Gastrocnemius medialis (tissue), 4 donors: ENCODE measurements around the gene ASPM. TPM values are rescaled to one million over a fixed set of nuclear protein-coding genes. Genes with fewer than 3 reads are reported as not detected.
A peak's percentile ranks its signal among the peaks of the same experiment; 100 is the strongest.

ENCODE experiments used
- ATAC-seq, 2 donors: fragments of 150-250 bp; one replicate each; pipeline ENCODE4 v1.9.1; 2016
- DNase-seq, 2 donors: peaks; one replicate each; pipeline ENCODE4 v3.0.0-alpha.2; 2019
- H3K27ac ChIP-seq, 4 donors: fragments of 200-600 bp; sonication (generic); 1 replicate in 1 of 4; 2 replicates in 3 of 4; pipeline ENCODE4 v1.5.1; 2016 to 2018; ENCODE audit warnings: mild to moderate bottlenecking in 2 of 4, moderate library complexity in 1 of 4
- H3K27me3 ChIP-seq, 3 donors: fragments of 200-600 bp; sonication (generic) in 2 of 3; 1 replicate in 1 of 3; 2 replicates in 2 of 3; pipeline versions ENCODE4 v1.5.1 to v1.6.0; 2016 to 2019; ENCODE audit warnings: mild to moderate bottlenecking in 1 of 3, moderate library complexity in 1 of 3
- H3K36me3 ChIP-seq, 2 donors: fragments of 200-600 bp; sonication (generic) in 1 of 2; one replicate each; pipeline ENCODE4 v1.5.1; 2017 to 2018
- H3K4me1 ChIP-seq, 2 donors: fragments of 200-600 bp; sonication (generic) in 1 of 2; one replicate each; pipeline ENCODE4 v1.5.1; 2016 to 2017; ENCODE audit warnings: mild to moderate bottlenecking in 2 of 2
- H3K4me3 ChIP-seq, 4 donors: fragments of 200-600 bp; sonication (generic) in 3 of 4; 1 replicate in 1 of 4; 2 replicates in 3 of 4; pipeline ENCODE4 v1.5.1; 2016 to 2019; ENCODE audit warnings: mild to moderate bottlenecking in 2 of 4
- H3K9me3 ChIP-seq, 3 donors: fragments of 200-600 bp; sonication (generic) in 2 of 3; 1 replicate in 1 of 3; 2 replicates in 2 of 3; pipeline ENCODE4 v1.5.1; 2016 to 2019
- CTCF ChIP-seq, 5 experiments: fragments of 450-650 bp in 3 of 5; fragments of 200-600 bp in 2 of 5; sonication (generic) in 2 of 5; IDR thresholded peaks in 4 of 5; conservative IDR thresholded peaks in 1 of 5; 1 replicate in 4 of 5; 2 replicates in 1 of 5; pipeline ENCODE4 v1.5.1; 2016 to 2019; ENCODE audit warnings: antibody characterized with exemption in 5 of 5, mild to moderate bottlenecking in 3 of 5, moderate library complexity in 3 of 5
- POLR2A ChIP-seq, 2 donors: fragments of 450-650 bp; IDR thresholded peaks; one replicate each; pipeline ENCODE4 v1.6.1; 2017; ENCODE audit warnings: antibody characterized with exemption in 2 of 2, mild to moderate bottlenecking in 2 of 2, moderate library complexity in 2 of 2
- in situ Hi-C, 4 donors: fragments of 200-750 bp; cut with MboI; loops; one replicate each; pipeline versions ENCODE4 v1.15.0 to v1.8.0; 2017; ENCODE audit warnings: low sequenced_read_pairs in 4 of 4
- intact Hi-C: fragments of 100-400 bp; cut with DNase I; formaldehyde crosslinking; loops from one replicate; pipeline ENCODE4 v1.15.1; 2023; ENCODE audit warnings: low total_unique reads
- total RNA-seq, 4 donors: library from RNA; depleted of rRNA; stranded (reverse); fragments of >200 nt; gene quantifications; one replicate each; pipeline versions ENCODE4 v1.1.0 to v1.2.3, GENCODE V29; 2016

Gene ASPM
- total RNA-seq, 4 donors from 2014 or later = 0.05 to 0.52 (median 0.26) TPM

- ATAC-seq (no peak), DNase-seq (no peak)
- Histone ChIP-seq H3K4me3 (no peak overlapping the region), H3K4me1 (peaks cover 0 to 2% of the 10 kb centered on the region in 2 donors), H3K27me3 (no peaks in the 10 kb centered on the region), H3K9me3 (no peaks in the 10 kb centered on the region), H3K36me3 (peaks cover 0 to 54% of the 10 kb centered on the region in 2 donors), H3K27ac (no peak overlapping the region)
- in situ Hi-C loops (loop anchor here in 1 of 4 donors (25.0 kb wide), 2 partner anchors 180 to 730 kb away; partner anchors contain the start of genes C1orf53 and LHX9), intact Hi-C loops (no loop called here)
- no peak for TF ChIP-seq CTCF (IDR thresholded peaks at IDR 0.05 in 4 of 5, conservative IDR thresholded peaks at IDR 0.05 in 1 of 5)
- TF ChIP-seq POLR2A (IDR thresholded peaks at IDR 0.05) = no peak
These were observed 36.2 kb upstream of the ASPM start for GRCh38 chr1:197182716-197183115.

- TF ChIP-seq CTCF (IDR thresholded peaks at IDR 0.05 in 4 of 5, conservative IDR thresholded peaks at IDR 0.05 in 1 of 5) (no peak), POLR2A (IDR thresholded peaks at IDR 0.05) (no peak)
- no peak for DNase-seq
- H3K9me3 ChIP-seq = no peaks in the 10 kb centered on the region
- H3K36me3 ChIP-seq = peaks cover 0 to 54% of the 10 kb centered on the region in 2 donors
- ATAC-seq = no peak
- in situ Hi-C loops (loop anchor here in 1 of 4 donors (25.0 kb wide), 2 partner anchors 180 to 730 kb away; partner anchors contain the start of genes C1orf53 and LHX9), intact Hi-C loops (no loop called here)
- no peak overlapping the region for H3K27ac ChIP-seq
- no peaks in the 10 kb centered on the region for H3K27me3 ChIP-seq
- peaks cover 0 to 2% of the 10 kb centered on the region in 2 donors for H3K4me1 ChIP-seq
- H3K4me3 ChIP-seq = no peak overlapping the region
These were observed 35.5 kb upstream of the ASPM start for GRCh38 chr1:197181982-197182381.

- Histone ChIP-seq H3K9me3 (no peaks in the 10 kb centered on the region), H3K4me3 (no peak overlapping the region), H3K4me1 (peaks cover 0 to 2% of the 10 kb centered on the region in 2 donors), H3K27ac (no peak overlapping the region), H3K27me3 (no peaks in the 10 kb centered on the region), H3K36me3 (peaks cover 0 to 42% of the 10 kb centered on the region in 2 donors)
- ATAC-seq (peak; percentile 60 to 78), DNase-seq (no peak)
- intact Hi-C loops = loop anchor here (1.0 kb wide), 1 partner anchor 177 kb away; no protein-coding TSS in a partner anchor
- TF ChIP-seq POLR2A (IDR thresholded peaks at IDR 0.05) (no peak), CTCF (IDR thresholded peaks at IDR 0.05 in 4 of 5, conservative IDR thresholded peaks at IDR 0.05 in 1 of 5) (peak; percentile 15 to 68 (median 39))
- in situ Hi-C loops = loop anchor here in 1 of 4 donors (25.0 kb wide), 2 partner anchors 182 to 732 kb away; partner anchors contain the start of genes C1orf53 and LHX9
These were observed 33.9 kb upstream of the ASPM start for GRCh38 chr1:197180252-197180878.

GRCh38 chr1:197178998-197179397 is 32.5 kb upstream of the ASPM start:
- intact Hi-C loops = no loop called here
- H3K4me3 ChIP-seq = no peak overlapping the region
- in situ Hi-C loops = loop anchor here in 1 of 4 donors (25.0 kb wide), 2 partner anchors 183 to 733 kb away; partner anchors contain the start of genes C1orf53 and LHX9
- no peaks in the 10 kb centered on the region for H3K9me3 ChIP-seq
- peaks cover 0 to 2% of the 10 kb centered on the region in 2 donors for H3K4me1 ChIP-seq
- no peaks in the 10 kb centered on the region for H3K27me3 ChIP-seq
- ATAC-seq (no peak), DNase-seq (no peak)
- TF ChIP-seq CTCF (IDR thresholded peaks at IDR 0.05 in 4 of 5, conservative IDR thresholded peaks at IDR 0.05 in 1 of 5) (no peak), POLR2A (IDR thresholded peaks at IDR 0.05) (no peak)
- peaks cover 0 to 46% of the 10 kb centered on the region in 2 donors for H3K36me3 ChIP-seq
- no peak overlapping the region for H3K27ac ChIP-seq
